A549 (cell line): Measurements from ENCODE around the gene SLC9A9. TPM values are rescaled to one million over a fixed set of nuclear protein-coding genes. Genes with fewer than 3 reads are reported as not detected.

ENCODE experiments used
- ATAC-seq, 2 experiments: fragments of 200-7000 bp in 1 of 2; fragments of >200 bp in 1 of 2; cut with Nextera tagmentation in 1 of 2; cut with Tn5 transposase in 1 of 2; 3 replicates each; pipeline versions ENCODE4 v1.8.0 to v1.9.1; 2018 to 2020; ENCODE audit warnings: mild to moderate bottlenecking in 1 of 2, moderate library complexity in 1 of 2
- CTCF ChIA-PET: fragments of 300-600 bp; sonication (Branson Sonifier 250); formaldehyde crosslinking; extraction: SDS; loops from one replicate; lab custom pipeline; 2021; ENCODE audit warnings: antibody characterized with exemption, inconsistent platforms; lab: Yijun Ruan, JAX
- POLR2A ChIA-PET: fragments of 350-600 bp; formaldehyde crosslinking; extraction: SDS; loops from one replicate; lab custom pipeline; 2021; ENCODE audit warnings: antibody characterized with exemption, inconsistent platforms; lab: Yijun Ruan, JAX
- DNase-seq, 2 experiments: peaks; one replicate each; pipeline versions ENCODE4 v3.0.0 to v3.0.0-alpha.2; 2011 to 2016; ENCODE audit warnings: low read depth in 1 of 2, low spot score in 1 of 2
- FAIRE-seq: peaks from 2 replicates; lab custom pipeline; 2011; peaks lifted over from hg19 to GRCh38; lab: Jason Lieb, UNC
- H3K27ac ChIP-seq, 2 experiments: fragments of >200 bp; sonication (Bioruptor Twin); formaldehyde crosslinking; 3 replicates each; pipeline ENCODE4 v1.5.1; 2016 to 2017
- H3K4me1 ChIP-seq: fragments of >200 bp; sonication (Bioruptor Twin); formaldehyde crosslinking; 3 replicates; pipeline ENCODE4 v1.6.1; 2016
- H3K4me2 ChIP-seq: fragments of >200 bp; sonication (Bioruptor Twin); formaldehyde crosslinking; 3 replicates; pipeline ENCODE4 v1.6.1; 2016
- H3K4me3 ChIP-seq: fragments of >200 bp; sonication (Bioruptor Twin); formaldehyde crosslinking; 3 replicates; pipeline ENCODE4 v1.5.1; 2016
- H3K9me3 ChIP-seq: fragments of >200 bp; sonication (Bioruptor Twin); formaldehyde crosslinking; 3 replicates; pipeline ENCODE4 v1.6.1; 2016
- CBX2 ChIP-seq: fragments of 200-600 bp; sonication (generic); IDR thresholded peaks from 2 replicates; pipeline ENCODE4 v1.6.1; 2016; ENCODE audit warnings: low read depth, mild to moderate bottlenecking, borderline replicate concordance
- CEBPB ChIP-seq, 2 experiments: fragments of >200 bp in 1 of 2; sonication (Bioruptor Twin) in 1 of 2; formaldehyde crosslinking in 1 of 2; IDR thresholded peaks; 2 replicates each; pipeline ENCODE4 v1.6.1; 2012 to 2016
- FOSB ChIP-seq: fragments of 250-450 bp; sonication (Bioruptor Pico); IDR thresholded peaks from 2 replicates; pipeline ENCODE4 v1.5.0; 2020; ENCODE audit warnings: mild to moderate bottlenecking, moderate library complexity
- FOSL2 ChIP-seq, 2 experiments: fragments of 450-650 bp in 1 of 2; fragments of >200 bp in 1 of 2; sonication (Bioruptor Twin) in 1 of 2; formaldehyde crosslinking; IDR thresholded peaks; 2 replicates each; pipeline versions ENCODE4 v1.5.0 to v1.6.1; 2016 to 2020; ENCODE audit warnings: mild to moderate bottlenecking in 1 of 2, moderate library complexity in 1 of 2
- FOXS1 ChIP-seq: fragments of 250-450 bp; sonication (Bioruptor Pico); IDR thresholded peaks from 2 replicates; pipeline ENCODE4 v1.5.0; 2020; ENCODE audit warnings: mild to moderate bottlenecking, moderate library complexity
- HDAC2 ChIP-seq: fragments of 200-600 bp; sonication (generic); IDR thresholded peaks from 2 replicates; pipeline ENCODE4 v1.6.1; 2016
- HOXA7 ChIP-seq: fragments of 250-450 bp; sonication (Bioruptor Pico); IDR thresholded peaks from 2 replicates; pipeline ENCODE4 v1.5.0; 2020; ENCODE audit warnings: mild to moderate bottlenecking, moderate library complexity
- HOXB13 ChIP-seq: fragments of 250-450 bp; sonication (Bioruptor Pico); IDR thresholded peaks from 2 replicates; pipeline ENCODE4 v1.5.0; 2020; ENCODE audit warnings: low read depth, mild to moderate bottlenecking, moderate library complexity
- HOXB5 ChIP-seq: fragments of 250-450 bp; sonication (Bioruptor Pico); IDR thresholded peaks from 2 replicates; pipeline ENCODE4 v1.5.0; 2020; ENCODE audit warnings: mild to moderate bottlenecking, moderate library complexity
- JUN ChIP-seq, 2 experiments: fragments of >200 bp; sonication (Bioruptor Twin); formaldehyde crosslinking; IDR thresholded peaks; 2 replicates in 1 of 2; 3 replicates in 1 of 2; pipeline ENCODE4 v1.6.1; 2016 to 2017
- KDM1A ChIP-seq: fragments of 200-600 bp; sonication (generic); IDR thresholded peaks from 2 replicates; pipeline ENCODE4 v1.6.1; 2016; ENCODE audit warnings: low read depth, mild to moderate bottlenecking
- KDM5A ChIP-seq: fragments of 200-600 bp; sonication (generic); IDR thresholded peaks from 2 replicates; pipeline ENCODE4 v1.6.1; 2016; ENCODE audit warnings: antibody characterized with exemption, mild to moderate bottlenecking
- MAFK ChIP-seq: fragments of 450-650 bp; IDR thresholded peaks from 2 replicates; pipeline ENCODE4 v1.6.1; 2014; ENCODE audit not compliant: partially characterized antibody
- NFE2L2 ChIP-seq: fragments of 150-350 bp; conservative IDR thresholded peaks from 2 replicates; pipeline ENCODE4 v1.6.1; 2014; ENCODE audit warnings: low read length
- NPAS2 ChIP-seq: fragments of 250-450 bp; sonication (Bioruptor Pico); IDR thresholded peaks from 2 replicates; pipeline ENCODE4 v1.8.0; 2022; ENCODE audit warnings: mild to moderate bottlenecking, moderate library complexity, borderline replicate concordance
- NR3C1 ChIP-seq: fragments of >200 bp; sonication (Bioruptor Twin); formaldehyde crosslinking; IDR thresholded peaks from 3 replicates; pipeline ENCODE4 v1.6.1; 2017
- RCOR1 ChIP-seq: fragments of 150-350 bp; IDR thresholded peaks from 2 replicates; pipeline ENCODE4 v1.6.1; 2014; ENCODE audit warnings: antibody characterized with exemption, low read length, low read depth
- ZFP36 ChIP-seq: fragments of 450-650 bp; IDR thresholded peaks from 2 replicates; pipeline ENCODE4 v1.6.1; 2014; ENCODE audit warnings: borderline replicate concordance; ENCODE audit not compliant: partially characterized antibody
- WGBS: methylation state at CpG from one replicate; pipeline ENCODE4 v1.1.6; 2017; ENCODE audit errors: missing lambda C conversion rate; 5-methylcytosine and 5-hydroxymethylcytosine counted together
- polyA plus RNA-seq, 4 experiments: library from polyadenylated mRNA; depleted of rRNA in 3 of 4; stranded (reverse); fragments of >200 nt; fragmentation: RNase III in 1 of 4; extraction: RNeasy Plus Mini Kit Qiagen cat#74134 plus additional on column Dnase treatment in 1 of 4; gene quantifications; 2 replicates in 3 of 4; 3 replicates in 1 of 4; pipeline ENCODE4 v1.2.3, GENCODE V29; 2011 to 2017
- TF ChIP-seq, protein P1 (sequence below): IDR thresholded peaks from 2 replicates; pipeline ENCODE4 v1.6.1; 2012; ENCODE audit warnings: low read depth, borderline replicate concordance
- TF ChIP-seq, protein P2 (sequence below): fragments of 450-650 bp; IDR thresholded peaks from 2 replicates; pipeline ENCODE4 v1.6.1; 2014; ENCODE audit warnings: antibody characterized with exemption
- TF ChIP-seq, protein P3 (sequence below): fragments of 150-350 bp; IDR thresholded peaks from 2 replicates; pipeline ENCODE4 v1.6.1; 2014; ENCODE audit warnings: low read depth, mild to moderate bottlenecking, low read length
- TF ChIP-seq, protein P4 (sequence below): fragments of 200-600 bp; sonication (generic); IDR thresholded peaks from 2 replicates; pipeline ENCODE4 v1.6.1; 2016; ENCODE audit warnings: antibody characterized with exemption, mild to moderate bottlenecking, moderate library complexity
- TF ChIP-seq, protein P5 (sequence below): IDR thresholded peaks from 2 replicates; pipeline ENCODE4 v1.6.1; 2012

Gene SLC9A9
- polyA plus RNA-seq, 2 of the 4 experiments (the other 2 are of a cell fraction): 0.10 to 0.32 TPM

DNA sequence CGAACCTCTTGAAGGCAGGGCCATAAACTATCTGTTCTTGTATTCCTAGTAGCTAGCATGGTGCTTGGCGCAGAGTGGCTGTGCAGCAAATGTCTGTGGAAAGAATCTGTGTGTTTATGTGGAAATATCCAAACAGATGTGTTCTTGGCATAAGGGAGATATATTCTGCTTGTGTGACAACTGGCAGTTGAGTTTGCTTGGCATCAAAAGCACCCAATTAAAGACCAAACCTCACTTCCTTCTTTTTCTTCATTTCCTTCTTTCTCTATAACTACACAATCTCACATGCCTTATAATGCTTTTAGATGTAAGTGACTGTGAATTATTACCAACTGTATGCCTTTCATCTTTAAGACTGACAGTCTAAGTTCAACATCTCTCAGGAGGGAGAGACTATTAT lies 296.5 kb downstream of the SLC9A9 start (continued):
- TF ChIP-seq, protein P1, sequence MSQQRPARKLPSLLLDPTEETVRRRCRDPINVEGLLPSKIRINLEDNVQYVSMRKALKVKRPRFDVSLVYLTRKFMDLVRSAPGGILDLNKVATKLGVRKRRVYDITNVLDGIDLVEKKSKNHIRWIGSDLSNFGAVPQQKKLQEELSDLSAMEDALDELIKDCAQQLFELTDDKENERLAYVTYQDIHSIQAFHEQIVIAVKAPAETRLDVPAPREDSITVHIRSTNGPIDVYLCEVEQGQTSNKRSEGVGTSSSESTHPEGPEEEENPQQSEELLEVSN: no peak
- no peak for TF ChIP-seq FOXS1 (CRISPR knock-in tag)
- TF ChIP-seq, all 56 proteins: peak for 0

DNA sequence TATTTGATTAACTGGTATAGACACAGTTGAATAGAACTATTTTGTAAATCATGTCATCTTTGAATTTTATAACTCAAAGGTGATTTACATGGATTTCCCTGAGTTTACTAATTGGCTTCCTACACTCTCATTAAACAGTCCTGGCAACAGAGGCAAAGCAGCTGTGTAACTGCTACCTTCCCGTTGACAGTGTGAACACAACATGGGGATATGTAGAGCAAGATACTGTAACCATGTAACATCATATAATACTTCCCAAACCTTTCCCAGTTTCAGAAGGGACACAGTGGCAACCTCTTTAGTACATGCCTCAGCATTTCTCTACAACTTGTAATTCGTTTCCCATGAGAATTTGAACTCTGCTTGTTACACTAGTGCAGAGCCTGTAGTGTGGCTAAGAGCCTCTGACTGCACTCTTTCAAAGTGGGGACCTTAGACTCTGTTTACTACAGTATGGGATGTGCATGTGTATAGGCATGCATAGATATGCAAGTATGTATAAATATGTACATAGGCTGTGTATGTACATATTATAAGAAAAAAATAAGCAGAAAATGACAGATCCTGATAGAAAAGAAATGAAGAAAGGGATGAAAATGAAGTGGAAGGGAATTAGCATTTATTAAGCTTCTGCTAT lies 299.3 kb downstream of the SLC9A9 start:
- FAIRE-seq: no peak
- TF ChIP-seq RCOR1 (no peak), NPAS2 (CRISPR knock-in tag) (no peak), NFE2L2 (no peak), FOSB (CRISPR knock-in tag) (no peak), ZFP36 (no peak), HOXB5 (no peak)
- TF ChIP-seq, all 56 proteins: peak for 0
- DNase-seq (no peak), ATAC-seq (no peak)
- WGBS: 0% methylated on average over 2 of the region's 2 CpGs
- CTCF ChIA-PET: no interaction called here
- Histone ChIP-seq H3K4me3 (no peak overlapping the region), H3K4me1 (no peaks in the 10 kb centered on the region), H3K9me3 (no peaks in the 10 kb centered on the region), H3K4me2 (no peak overlapping the region), H3K27ac (no peak overlapping the region)
- POLR2A ChIA-PET: no interaction called here

DNA sequence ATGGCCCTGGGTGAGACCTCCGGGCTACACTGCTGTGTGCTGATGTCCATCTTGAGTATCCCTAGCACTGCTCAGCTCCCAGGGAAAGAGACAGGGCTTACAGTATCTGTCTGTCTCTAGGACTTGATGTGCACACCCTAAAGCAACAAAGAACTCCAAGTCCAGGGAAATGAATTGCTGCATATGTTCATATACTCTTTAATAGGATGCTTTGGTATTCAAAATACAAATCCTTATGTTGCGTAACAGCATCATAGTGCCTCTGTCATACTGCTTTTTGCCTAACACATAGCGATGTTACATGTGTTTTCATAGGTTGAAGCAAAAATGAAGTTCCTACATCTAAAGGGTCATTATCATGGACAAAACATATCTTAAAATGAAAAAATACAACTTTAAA lies 299.9 kb downstream of the SLC9A9 start:
- 53% methylated on average over 3 of the region's 3 CpGs for WGBS
- 0 out of 4 replicates have a peak, but pooled peaks of 1 of the 2 experiments have one; percentile 9 for TF ChIP-seq CEBPB (IDR thresholded peaks at IDR 0.05)
- TF ChIP-seq ZFP36: no peak
- TF ChIP-seq JUN (IDR thresholded peaks at IDR 0.05): no peak
- no peak for TF ChIP-seq HOXB13 (CRISPR knock-in tag)
- Histone ChIP-seq H3K4me1 (no peaks in the 10 kb centered on the region), H3K4me3 (no peak overlapping the region), H3K9me3 (no peaks in the 10 kb centered on the region), H3K4me2 (no peak overlapping the region), H3K27ac (no peak overlapping the region)
- no peak for ATAC-seq
- CTCF ChIA-PET: no interaction called here
- DNase-seq: no peak
- POLR2A ChIA-PET: no interaction called here
- no peak for FAIRE-seq

DNA sequence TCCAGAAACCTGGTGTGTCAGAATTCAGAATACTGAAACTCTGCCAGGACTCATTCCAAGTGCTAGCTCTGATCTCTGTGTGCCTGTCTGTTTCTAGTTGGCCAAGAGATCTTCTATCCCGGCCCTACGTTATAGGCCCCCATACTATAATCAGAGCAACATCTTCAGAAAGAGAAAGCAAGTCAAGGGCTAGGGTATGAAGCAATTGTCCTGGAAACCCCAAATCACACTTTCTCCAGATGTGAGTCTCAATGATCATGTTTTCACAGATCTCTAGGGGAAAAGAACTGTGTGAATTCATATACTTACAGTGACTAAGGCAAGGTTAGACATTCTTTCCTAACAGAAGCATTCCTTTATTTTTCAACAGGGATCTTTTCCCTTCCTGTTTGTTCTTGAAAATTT lies 309.7 kb downstream of the SLC9A9 start:
- CTCF ChIA-PET: no interaction called here
- no peak for TF ChIP-seq HDAC2
- TF ChIP-seq, protein P2, sequence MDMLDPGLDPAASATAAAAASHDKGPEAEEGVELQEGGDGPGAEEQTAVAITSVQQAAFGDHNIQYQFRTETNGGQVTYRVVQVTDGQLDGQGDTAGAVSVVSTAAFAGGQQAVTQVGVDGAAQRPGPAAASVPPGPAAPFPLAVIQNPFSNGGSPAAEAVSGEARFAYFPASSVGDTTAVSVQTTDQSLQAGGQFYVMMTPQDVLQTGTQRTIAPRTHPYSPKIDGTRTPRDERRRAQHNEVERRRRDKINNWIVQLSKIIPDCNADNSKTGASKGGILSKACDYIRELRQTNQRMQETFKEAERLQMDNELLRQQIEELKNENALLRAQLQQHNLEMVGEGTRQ: no peak
- no peak for TF ChIP-seq KDM5A
- no peak for TF ChIP-seq CBX2
- TF ChIP-seq FOSL2 (IDR thresholded peaks at IDR 0.05): no peak
- TF ChIP-seq FOSL2 (CRISPR knock-in tag; IDR thresholded peaks at IDR 0.05): no peak
- TF ChIP-seq, protein P3, sequence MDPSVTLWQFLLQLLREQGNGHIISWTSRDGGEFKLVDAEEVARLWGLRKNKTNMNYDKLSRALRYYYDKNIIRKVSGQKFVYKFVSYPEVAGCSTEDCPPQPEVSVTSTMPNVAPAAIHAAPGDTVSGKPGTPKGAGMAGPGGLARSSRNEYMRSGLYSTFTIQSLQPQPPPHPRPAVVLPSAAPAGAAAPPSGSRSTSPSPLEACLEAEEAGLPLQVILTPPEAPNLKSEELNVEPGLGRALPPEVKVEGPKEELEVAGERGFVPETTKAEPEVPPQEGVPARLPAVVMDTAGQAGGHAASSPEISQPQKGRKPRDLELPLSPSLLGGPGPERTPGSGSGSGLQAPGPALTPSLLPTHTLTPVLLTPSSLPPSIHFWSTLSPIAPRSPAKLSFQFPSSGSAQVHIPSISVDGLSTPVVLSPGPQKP: no peak
- no peak for TF ChIP-seq ZFP36
- TF ChIP-seq, protein P4, sequence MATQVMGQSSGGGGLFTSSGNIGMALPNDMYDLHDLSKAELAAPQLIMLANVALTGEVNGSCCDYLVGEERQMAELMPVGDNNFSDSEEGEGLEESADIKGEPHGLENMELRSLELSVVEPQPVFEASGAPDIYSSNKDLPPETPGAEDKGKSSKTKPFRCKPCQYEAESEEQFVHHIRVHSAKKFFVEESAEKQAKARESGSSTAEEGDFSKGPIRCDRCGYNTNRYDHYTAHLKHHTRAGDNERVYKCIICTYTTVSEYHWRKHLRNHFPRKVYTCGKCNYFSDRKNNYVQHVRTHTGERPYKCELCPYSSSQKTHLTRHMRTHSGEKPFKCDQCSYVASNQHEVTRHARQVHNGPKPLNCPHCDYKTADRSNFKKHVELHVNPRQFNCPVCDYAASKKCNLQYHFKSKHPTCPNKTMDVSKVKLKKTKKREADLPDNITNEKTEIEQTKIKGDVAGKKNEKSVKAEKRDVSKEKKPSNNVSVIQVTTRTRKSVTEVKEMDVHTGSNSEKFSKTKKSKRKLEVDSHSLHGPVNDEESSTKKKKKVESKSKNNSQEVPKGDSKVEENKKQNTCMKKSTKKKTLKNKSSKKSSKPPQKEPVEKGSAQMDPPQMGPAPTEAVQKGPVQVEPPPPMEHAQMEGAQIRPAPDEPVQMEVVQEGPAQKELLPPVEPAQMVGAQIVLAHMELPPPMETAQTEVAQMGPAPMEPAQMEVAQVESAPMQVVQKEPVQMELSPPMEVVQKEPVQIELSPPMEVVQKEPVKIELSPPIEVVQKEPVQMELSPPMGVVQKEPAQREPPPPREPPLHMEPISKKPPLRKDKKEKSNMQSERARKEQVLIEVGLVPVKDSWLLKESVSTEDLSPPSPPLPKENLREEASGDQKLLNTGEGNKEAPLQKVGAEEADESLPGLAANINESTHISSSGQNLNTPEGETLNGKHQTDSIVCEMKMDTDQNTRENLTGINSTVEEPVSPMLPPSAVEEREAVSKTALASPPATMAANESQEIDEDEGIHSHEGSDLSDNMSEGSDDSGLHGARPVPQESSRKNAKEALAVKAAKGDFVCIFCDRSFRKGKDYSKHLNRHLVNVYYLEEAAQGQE: no peak
- TF ChIP-seq MAFK: no peak
- TF ChIP-seq NR3C1: no peak
- TF ChIP-seq KDM1A: no peak
- TF ChIP-seq NPAS2 (CRISPR knock-in tag): no peak
- no peak for TF ChIP-seq HOXA7
- TF ChIP-seq, protein P5, sequence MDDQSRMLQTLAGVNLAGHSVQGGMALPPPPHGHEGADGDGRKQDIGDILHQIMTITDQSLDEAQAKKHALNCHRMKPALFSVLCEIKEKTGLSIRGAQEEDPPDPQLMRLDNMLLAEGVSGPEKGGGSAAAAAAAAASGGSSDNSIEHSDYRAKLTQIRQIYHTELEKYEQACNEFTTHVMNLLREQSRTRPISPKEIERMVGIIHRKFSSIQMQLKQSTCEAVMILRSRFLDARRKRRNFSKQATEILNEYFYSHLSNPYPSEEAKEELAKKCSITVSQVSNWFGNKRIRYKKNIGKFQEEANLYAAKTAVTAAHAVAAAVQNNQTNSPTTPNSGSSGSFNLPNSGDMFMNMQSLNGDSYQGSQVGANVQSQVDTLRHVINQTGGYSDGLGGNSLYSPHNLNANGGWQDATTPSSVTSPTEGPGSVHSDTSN: no peak

More for the DNA sequence above, 309.7 kb downstream of the SLC9A9 start:
- no peak for FAIRE-seq
- Histone ChIP-seq H3K4me2 (no peak overlapping the region), H3K4me1 (no peaks in the 10 kb centered on the region), H3K4me3 (no peak overlapping the region), H3K27ac (no peak overlapping the region), H3K9me3 (no peaks in the 10 kb centered on the region)
- 53% methylated on average over 2 of the region's 2 CpGs for WGBS
- POLR2A ChIA-PET: no interaction called here
- ATAC-seq: no peak
- no peak for DNase-seq
